H1 (cell line): ENCODE measurements around the gene IL1A.

ENCODE experiments used
- SIN3A ChIP-seq, 2 experiments: IDR thresholded peaks in 1 of 2; conservative IDR thresholded peaks in 1 of 2; 2 replicates each; pipeline ENCODE4 v1.6.1; 2011 to 2012; ENCODE audit warnings: low read length in 2 of 2, improper control_type of control experiment in 1 of 2, low read depth in 1 of 2, mild to moderate bottlenecking in 1 of 2
- SUZ12 ChIP-seq: fragments of 200-600 bp; sonication (generic); IDR thresholded peaks from 2 replicates; pipeline ENCODE4 v1.6.1; 2012; ENCODE audit warnings: mild to moderate bottlenecking, inconsistent platforms, low read length, moderate library complexity, mixed read lengths
- TF ChIP-seq, protein P1 (sequence below): IDR thresholded peaks from 2 replicates; pipeline ENCODE4 v1.6.1; 2011; ENCODE audit warnings: low read length, improper control_type of control experiment

DNA sequence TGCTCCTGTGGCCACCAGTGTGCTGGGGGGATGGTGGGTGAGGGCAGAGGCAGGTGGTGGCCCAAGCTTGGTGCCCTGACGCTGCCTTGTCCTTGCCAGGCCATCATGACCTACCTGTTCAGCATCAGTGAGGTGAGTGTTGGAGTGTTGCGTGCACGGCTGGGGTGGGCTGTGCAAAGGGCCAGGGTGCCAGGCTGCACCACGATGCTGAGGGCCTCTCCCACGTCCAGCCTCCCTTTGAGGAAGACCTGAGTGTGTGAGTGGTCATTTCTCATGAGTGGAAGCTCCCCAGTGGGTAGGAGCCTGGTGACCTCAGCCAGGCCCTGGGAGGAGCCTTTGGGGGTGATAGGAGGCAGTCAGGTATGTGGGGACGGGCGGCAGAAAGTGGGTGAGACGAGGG is 60.3 kb downstream of the IL1A start:
- TF ChIP-seq SIN3A (conservative IDR thresholded peaks at IDR 0.05 in 1 of 2, IDR thresholded peaks at IDR 0.05 in 1 of 2; ENCODE audit: low read depth in 1 of 2, low read length in 2 of 2) (no peak), SUZ12 (no peak)
- TF ChIP-seq, protein P1, sequence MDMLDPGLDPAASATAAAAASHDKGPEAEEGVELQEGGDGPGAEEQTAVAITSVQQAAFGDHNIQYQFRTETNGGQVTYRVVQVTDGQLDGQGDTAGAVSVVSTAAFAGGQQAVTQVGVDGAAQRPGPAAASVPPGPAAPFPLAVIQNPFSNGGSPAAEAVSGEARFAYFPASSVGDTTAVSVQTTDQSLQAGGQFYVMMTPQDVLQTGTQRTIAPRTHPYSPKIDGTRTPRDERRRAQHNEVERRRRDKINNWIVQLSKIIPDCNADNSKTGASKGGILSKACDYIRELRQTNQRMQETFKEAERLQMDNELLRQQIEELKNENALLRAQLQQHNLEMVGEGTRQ, result no peak
